ENCODE results near the gene PDE4D.

GRCh38 chr5:59757442-59757841 is 136.1 kb downstream of the PDE4D start:
- no peak for TF ChIP-seq FOXM1 (IDR thresholded peaks at IDR 0.05; ENCODE audit: low read depth, low read length)
- TF ChIP-seq POLR2A (IDR thresholded peaks at IDR 0.05; ENCODE audit: low read depth, low read length), result no peak

Measured in GM12878 (cell line).